Liver (tissue), 3 donors: Measurements from ENCODE around the gene UBE2QL1.

Experiments
- CTCF ChIP-seq: fragments of 150-350 bp; IDR thresholded peaks from 2 replicates; pipeline ENCODE4 v1.5.1; 2017; ENCODE audit warnings: improper control_type of control experiment, low read depth, low read length; ENCODE audit not compliant: missing input control
- RAD21 ChIP-seq, 2 donors: IDR thresholded peaks; 2 replicates each; pipeline ENCODE4 v1.6.1; 2016; ENCODE audit warnings: antibody characterized with exemption in 2 of 2, mild to moderate bottlenecking in 2 of 2
- SP1 ChIP-seq: IDR thresholded peaks from 2 replicates; pipeline ENCODE4 v1.6.1; 2018; ENCODE audit warnings: antibody characterized with exemption, mild to moderate bottlenecking
- TF ChIP-seq, protein P1 (sequence below): IDR thresholded peaks from 2 replicates; pipeline ENCODE4 v1.6.1; 2016; ENCODE audit warnings: antibody characterized with exemption
- donor health status: healthy.
- donor health status: healthy.

DNA sequence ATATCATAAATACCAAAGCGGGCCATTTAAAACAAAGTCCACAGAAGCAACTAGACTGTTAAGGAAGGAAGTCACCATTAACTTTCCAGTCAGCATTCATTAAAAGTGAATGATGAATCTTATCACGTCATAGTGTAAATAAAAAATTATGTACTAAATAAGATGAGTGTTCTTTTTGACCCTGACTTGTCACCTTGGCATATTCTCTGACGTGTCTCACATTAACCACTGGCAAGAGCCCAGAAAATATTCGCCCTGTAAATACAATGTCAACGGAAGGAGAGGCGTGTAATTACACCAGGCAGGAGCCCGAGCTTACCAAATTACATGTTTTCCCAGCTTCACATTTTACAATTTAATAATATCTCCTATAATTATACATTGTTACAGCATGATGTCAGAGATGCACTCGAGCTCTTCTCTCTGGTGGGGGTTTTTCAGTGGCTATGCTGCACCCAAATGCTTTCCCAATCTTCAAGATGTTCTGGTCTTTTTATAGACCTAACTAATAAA lies 29.3 kb upstream of the UBE2QL1 start:
- TF ChIP-seq CTCF (no peak), RAD21 (IDR thresholded peaks at IDR 0.05) (no peak), SP1 (no peak)
- TF ChIP-seq, protein P1, sequence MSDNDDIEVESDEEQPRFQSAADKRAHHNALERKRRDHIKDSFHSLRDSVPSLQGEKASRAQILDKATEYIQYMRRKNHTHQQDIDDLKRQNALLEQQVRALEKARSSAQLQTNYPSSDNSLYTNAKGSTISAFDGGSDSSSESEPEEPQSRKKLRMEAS: no peak
